ENCODE results near the gene MCM5.
A peak's percentile ranks its signal among the peaks of the same experiment; 100 is the strongest.
"Not testable (repeated sequence)": the region's sequence is repeated elsewhere in the genome, so short reads cannot be mapped to it uniquely, and the experiment has no call there.

MCM5 gene

GRCh38 chr22:35450824-35451569 lies 51.1 kb downstream of the MCM5 start:
- peak in 3 of 51 donors; percentile 15 to 42 (median 20) for DNase-seq

DNA sequence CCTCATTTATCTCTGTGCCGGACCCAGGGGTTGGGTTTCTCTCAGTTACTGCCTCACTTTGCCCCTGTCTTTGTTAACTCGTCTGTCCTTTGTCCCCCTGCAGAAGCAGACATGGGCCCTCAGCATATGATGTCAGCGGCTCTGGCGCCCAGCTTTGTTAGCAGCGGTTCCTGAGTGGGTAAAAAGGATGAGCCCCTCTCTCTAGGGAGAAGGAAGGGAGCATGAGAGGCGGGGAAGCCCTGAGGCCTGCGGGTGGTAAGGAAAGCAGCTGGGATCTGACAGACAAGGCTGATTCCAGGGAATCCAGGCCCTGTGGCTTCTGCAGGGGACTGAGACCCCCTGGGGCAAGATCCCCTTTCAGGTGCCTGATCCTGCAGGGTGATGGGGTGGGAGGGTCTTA lies 51.7 kb downstream of the MCM5 start:
- DNase-seq = peak in 1 of 51 donors; percentile 18

DNA sequence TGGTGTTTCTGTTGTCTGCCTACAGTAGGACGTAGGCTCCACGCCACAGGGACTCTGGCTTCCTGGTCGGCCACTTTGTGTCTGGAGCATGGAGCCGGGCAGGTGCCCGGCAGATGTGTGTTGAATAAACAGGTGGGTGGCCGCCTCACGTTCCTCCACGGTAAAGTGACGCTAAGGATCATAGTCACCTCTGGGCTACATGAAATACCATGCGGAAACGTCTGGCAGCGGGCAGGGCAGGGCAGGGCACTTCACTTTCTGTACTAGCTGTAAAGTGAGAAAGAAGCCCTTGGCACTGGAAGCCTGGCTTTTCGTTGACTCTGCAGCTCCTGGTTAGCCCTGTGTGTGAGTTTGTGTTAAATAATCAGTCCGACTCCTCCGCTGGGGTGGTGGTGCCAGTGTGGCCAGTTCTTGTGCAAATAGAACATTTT lies 52.4 kb downstream of the MCM5 start:
- no peak for DNase-seq

GRCh38 chr22:35452810-35453743 lies 53.1 kb downstream of the MCM5 start:
- DNase-seq = no peak

DNA sequence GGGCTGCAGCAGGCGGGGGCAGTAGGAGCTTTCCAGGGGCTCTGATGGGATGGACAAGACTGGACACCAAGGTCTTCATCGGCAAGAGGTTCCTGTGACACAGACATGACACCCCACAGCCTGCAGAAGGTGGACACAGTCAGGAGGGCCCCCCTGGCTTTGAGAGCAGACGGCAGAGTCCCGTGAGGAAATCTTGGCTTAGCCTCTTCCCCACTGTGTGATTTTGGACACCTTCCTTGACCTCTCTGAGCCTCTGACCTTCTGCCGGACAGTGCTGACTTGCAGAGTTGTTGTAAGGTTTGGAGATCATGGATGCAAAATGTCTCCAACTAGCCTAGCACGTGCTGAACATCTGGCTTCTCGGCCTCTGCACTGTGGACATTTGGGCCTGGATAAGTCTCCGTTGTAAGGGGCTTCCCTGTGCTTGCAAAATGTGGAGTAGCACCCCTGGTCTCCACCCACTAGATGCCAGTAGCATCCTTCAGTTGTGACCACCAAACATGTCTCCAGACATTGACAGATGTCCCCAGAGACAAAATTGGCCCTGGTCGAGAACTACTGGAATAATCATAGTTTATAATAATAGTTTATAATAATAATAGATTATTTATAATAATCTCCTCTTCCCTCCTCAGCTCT lies 54.6 kb downstream of the MCM5 start:
- peak in 6 of 51 donors; percentile 9 to 20 (median 14) for DNase-seq

DNA sequence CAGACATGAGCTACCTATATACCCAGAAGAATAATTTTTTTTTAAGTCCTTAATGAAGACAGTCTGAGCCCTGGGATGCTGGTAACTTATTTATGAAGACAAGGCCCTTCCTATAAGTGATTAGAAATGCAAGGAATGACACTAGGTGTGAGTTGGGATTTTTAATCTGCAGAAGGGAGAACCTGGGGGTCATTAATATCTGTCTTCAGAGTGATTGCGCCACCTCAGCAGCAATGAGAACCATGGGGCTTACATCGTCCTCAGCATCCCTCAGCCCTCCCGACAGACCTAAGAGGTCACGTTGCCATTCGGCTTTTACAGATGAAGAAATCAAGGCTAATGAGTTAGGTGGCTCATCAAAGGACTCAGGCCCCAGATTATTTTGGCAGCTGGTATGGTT lies 55.6 kb downstream of the MCM5 start:
- DNase-seq = no peak

GRCh38 chr22:35456757-35457156 lies 56.8 kb downstream of the MCM5 start:
- DNase-seq = no peak

- no peak for DNase-seq
Measured at GRCh38 chr22:35457729-35458546, 58.0 kb downstream of the MCM5 start.

DNA sequence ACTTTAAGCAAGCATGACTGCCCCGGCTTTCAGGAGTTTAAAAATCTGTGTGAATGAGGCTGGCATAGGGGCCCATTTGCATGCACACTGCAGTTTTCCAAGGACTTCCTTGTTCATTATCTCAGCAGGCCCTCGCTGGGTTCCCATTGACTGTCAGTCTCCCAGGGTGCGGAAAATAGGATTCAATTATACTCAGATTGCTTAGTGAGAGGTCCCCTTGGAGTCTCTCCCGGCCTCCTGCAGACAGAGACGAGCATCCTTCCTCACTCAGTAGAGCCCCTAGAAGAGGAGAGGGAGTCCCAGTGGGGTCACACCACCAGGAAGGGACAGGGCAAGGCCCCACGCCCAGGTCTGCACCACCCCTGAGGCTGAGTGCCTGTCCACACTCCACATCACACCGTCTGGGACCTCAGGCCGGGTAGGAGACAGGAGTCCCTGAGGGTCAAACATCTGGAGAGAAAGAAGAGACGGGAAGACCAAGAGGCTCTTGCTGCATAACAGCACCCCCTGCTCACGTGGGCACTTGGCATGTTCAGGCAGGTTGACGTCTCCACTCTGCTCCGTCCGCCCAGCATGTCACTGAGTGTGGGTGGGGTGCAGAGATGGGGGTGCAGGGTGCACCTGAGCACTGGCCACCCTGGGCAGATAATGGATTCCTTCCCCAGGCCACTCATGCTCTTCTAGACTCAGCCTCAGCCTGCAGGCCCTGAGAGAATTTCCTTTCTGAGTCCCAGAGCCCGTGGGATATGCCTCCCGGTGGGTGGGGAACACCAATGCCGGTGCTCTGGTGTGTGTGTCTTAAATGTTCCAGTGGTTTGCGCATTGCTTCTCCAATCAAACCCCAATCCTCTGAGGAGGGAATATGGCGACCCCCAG lies 58.8 kb downstream of the MCM5 start:
- no peak for DNase-seq

- DNase-seq = no peak
Measured at GRCh38 chr22:35459423-35459894, 59.5 kb downstream of the MCM5 start.

DNA sequence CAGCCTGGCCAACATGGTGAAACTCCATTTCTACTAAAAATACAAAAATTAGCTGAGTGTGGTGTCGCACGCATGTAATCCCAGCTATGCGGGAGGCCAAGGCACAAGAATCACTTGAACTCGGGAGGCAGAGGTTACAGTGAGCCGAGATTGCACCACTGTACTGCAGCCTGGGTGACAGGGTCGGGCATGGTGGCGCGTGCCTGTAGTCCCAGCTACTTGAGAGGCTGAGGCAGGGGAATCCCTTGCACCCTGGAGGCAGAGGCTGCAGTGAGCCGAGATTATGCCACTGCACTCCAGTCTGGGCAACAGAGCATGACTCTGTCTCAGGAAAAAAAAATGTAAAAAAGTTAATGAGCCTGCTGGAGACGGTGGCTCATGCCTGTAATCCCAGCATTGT lies 60.0 kb downstream of the MCM5 start:
- not testable (repeated sequence) for DNase-seq

DNA sequence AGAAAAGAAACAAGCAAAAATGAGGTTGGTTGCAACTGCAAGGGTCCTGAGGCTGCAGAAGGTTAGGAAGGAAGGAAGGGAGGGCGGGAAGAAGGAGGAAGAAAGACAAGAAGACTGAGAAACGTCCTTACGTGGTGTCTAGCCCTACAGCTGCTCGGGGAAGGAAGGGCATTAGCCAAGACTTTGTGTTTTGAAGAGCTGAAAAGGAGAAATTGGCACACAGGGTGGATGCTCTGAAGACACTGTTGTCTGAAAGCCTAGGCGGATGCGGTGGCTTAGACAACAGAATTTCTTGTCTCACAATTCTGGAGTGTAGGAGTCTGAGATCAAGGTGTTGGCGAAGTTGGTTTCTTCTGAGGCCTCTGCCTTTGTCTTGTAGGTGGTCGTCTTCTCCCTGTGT lies 60.7 kb downstream of the MCM5 start:
- no peak for DNase-seq

GRCh38 chr22:35462498-35463230 lies 62.7 kb downstream of the MCM5 start:
- DNase-seq = no peak

GRCh38 chr22:35463231-35463933 lies 63.4 kb downstream of the MCM5 start:
- DNase-seq = no peak

DNA sequence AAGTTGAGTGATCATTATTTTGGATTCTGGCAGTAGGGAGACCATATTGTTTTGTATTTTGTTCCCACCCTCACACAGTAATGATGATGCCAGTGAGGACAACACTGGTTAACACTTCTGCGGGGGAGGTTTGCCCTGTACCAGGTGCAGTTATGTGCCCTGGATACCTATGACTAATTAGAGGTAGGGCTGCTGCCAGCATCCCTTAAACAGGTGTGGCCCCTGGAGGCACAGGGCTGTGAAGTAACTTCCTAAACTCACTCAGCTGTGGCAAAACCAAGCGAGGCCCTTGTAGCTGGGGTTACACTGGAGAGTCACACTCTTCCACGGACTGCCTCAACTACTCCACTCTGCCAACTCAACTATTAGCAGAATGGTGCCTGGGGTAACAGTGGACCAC lies 64.5 kb downstream of the MCM5 start:
- no peak for DNase-seq

DNA sequence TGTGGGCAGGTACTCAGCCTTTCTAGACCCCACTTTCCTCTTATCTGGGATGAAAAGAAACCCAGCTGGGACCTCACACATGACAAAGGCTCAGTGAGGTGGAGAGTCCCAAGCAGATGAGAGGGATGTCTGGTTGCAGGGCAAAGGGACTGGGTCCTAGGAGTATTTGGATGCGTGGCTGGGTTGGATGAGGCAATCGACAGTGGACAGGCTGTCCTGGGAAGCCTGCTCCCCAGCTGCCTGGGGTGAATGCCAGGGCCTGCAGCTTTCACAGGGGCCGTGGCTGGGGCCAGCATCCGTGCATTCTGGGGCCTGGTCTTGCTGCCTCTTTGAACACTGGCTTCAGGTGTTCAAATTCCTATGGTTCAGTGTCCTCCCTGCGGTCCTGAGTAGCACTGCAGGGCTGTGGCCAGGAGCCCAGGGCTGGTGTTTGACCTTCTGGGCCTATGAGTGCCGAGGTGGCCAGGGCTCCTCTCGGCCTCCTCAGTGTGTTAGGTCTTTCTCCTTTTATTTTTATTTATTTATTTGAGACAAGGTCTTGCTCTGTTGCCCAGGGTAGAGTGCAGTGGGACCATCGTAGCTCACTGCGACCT lies 65.3 kb downstream of the MCM5 start:
- DNase-seq = peak in 9 of 51 donors; percentile 9 to 58 (median 23)

- peak in 46 of 51 donors; percentile 16 to 85 (median 59) for DNase-seq
Measured at GRCh38 chr22:35467681-35468434, 67.9 kb downstream of the MCM5 start.

Measured in hypothalamus (tissue), 51 donors.